ENCODE measurements around the gene EID1. TPM values are rescaled to one million over a fixed set of nuclear protein-coding genes. Genes with fewer than 3 reads are reported as not detected.

EID1 gene
- total RNA-seq, 4 donors from 2014 or later: 196 to 427 (median 285) TPM

- H3K9me3 ChIP-seq: no peaks in the 10 kb centered on the region
- H3K4me3 ChIP-seq: no peak overlapping the region
- H3K27me3 ChIP-seq: no peaks in the 10 kb centered on the region
- peaks cover 0 to 9% of the 10 kb centered on the region in 2 donors for H3K4me1 ChIP-seq
- intact Hi-C loops (cut with DNase I; ENCODE audit: low total_unique reads): no loop called here
- no peak for DNase-seq
- no peaks in the 10 kb centered on the region for H3K36me3 ChIP-seq
- TF ChIP-seq POLR2A (IDR thresholded peaks at IDR 0.05): no peak
- TF ChIP-seq CTCF (IDR thresholded peaks at IDR 0.05): no peak
- H3K27ac ChIP-seq: no peak overlapping the region
Measured at GRCh38 chr15:48859426-48859825, 18.5 kb upstream of the EID1 start.

- Histone ChIP-seq H3K4me1 (peaks cover 0 to 7% of the 10 kb centered on the region in 2 donors), H3K27ac (no peak overlapping the region), H3K9me3 (no peaks in the 10 kb centered on the region), H3K4me3 (no peak overlapping the region), H3K27me3 (no peaks in the 10 kb centered on the region), H3K36me3 (no peaks in the 10 kb centered on the region)
- intact Hi-C loops (cut with DNase I; ENCODE audit: low total_unique reads): no loop called here
- TF ChIP-seq CTCF (IDR thresholded peaks at IDR 0.05) (peak; percentile 83 to 90 (median 87)), POLR2A (IDR thresholded peaks at IDR 0.05) (no peak)
- no peak for DNase-seq
Measured at GRCh38 chr15:48861813-48862431, 16.0 kb upstream of the EID1 start.

- Histone ChIP-seq H3K4me3 (no peak overlapping the region), H3K9me3 (no peaks in the 10 kb centered on the region), H3K27ac (no peak overlapping the region), H3K36me3 (no peaks in the 10 kb centered on the region), H3K27me3 (no peaks in the 10 kb centered on the region), H3K4me1 (peaks cover 0 to 7% of the 10 kb centered on the region in 2 donors)
- TF ChIP-seq CTCF (IDR thresholded peaks at IDR 0.05): no peak
- TF ChIP-seq POLR2A (IDR thresholded peaks at IDR 0.05): no peak
- intact Hi-C loops (cut with DNase I; ENCODE audit: low total_unique reads): no loop called here
- no peak for DNase-seq
Measured at GRCh38 chr15:48862705-48863104, 15.2 kb upstream of the EID1 start.

GRCh38 chr15:48865370-48866079, 12.4 kb upstream of the EID1 start:
- no peaks in the 10 kb centered on the region for H3K27me3 ChIP-seq
- H3K36me3 ChIP-seq: no peaks in the 10 kb centered on the region
- no peak for DNase-seq
- H3K4me3 ChIP-seq: no peak overlapping the region
- no peaks in the 10 kb centered on the region for H3K9me3 ChIP-seq
- intact Hi-C loops (cut with DNase I; ENCODE audit: low total_unique reads): no loop called here
- TF ChIP-seq CTCF (IDR thresholded peaks at IDR 0.05) (no peak), POLR2A (IDR thresholded peaks at IDR 0.05) (no peak)
- peak overlapping the region; percentile 70 to 77 for H3K27ac ChIP-seq
- peaks cover 0 to 7% of the 10 kb centered on the region in 2 donors for H3K4me1 ChIP-seq

- H3K36me3 ChIP-seq: no peaks in the 10 kb centered on the region
- no peak overlapping the region for H3K4me3 ChIP-seq
- no peaks in the 10 kb centered on the region for H3K27me3 ChIP-seq
- peak overlapping the region; percentile 70 to 77 for H3K27ac ChIP-seq
- peak; percentile 37 to 47 for DNase-seq
- H3K4me1 ChIP-seq: peaks cover 0 to 7% of the 10 kb centered on the region in 2 donors
- no peak for TF ChIP-seq CTCF (IDR thresholded peaks at IDR 0.05)
- TF ChIP-seq POLR2A (IDR thresholded peaks at IDR 0.05): no peak
- H3K9me3 ChIP-seq: no peaks in the 10 kb centered on the region
- intact Hi-C loops (cut with DNase I; ENCODE audit: low total_unique reads): no loop called here
Measured at GRCh38 chr15:48866141-48866563, 11.8 kb upstream of the EID1 start.
